GM18508 (cell line): Measurements from ENCODE around the gene ANTKMT.
"Not testable (repeated sequence)": the region's sequence is repeated elsewhere in the genome, so short reads cannot be mapped to it uniquely, and the experiment has no call there.

Experiments
- ATAC-seq: cut with Tn5 transposase; IDR thresholded peaks from one replicate; pipeline ENCODE4 v1.9.1; 2021; ENCODE audit warnings: moderate number of reproducible peaks; ENCODE audit not compliant: insufficient read depth, unreplicated experiment

Gene ANTKMT

DNA sequence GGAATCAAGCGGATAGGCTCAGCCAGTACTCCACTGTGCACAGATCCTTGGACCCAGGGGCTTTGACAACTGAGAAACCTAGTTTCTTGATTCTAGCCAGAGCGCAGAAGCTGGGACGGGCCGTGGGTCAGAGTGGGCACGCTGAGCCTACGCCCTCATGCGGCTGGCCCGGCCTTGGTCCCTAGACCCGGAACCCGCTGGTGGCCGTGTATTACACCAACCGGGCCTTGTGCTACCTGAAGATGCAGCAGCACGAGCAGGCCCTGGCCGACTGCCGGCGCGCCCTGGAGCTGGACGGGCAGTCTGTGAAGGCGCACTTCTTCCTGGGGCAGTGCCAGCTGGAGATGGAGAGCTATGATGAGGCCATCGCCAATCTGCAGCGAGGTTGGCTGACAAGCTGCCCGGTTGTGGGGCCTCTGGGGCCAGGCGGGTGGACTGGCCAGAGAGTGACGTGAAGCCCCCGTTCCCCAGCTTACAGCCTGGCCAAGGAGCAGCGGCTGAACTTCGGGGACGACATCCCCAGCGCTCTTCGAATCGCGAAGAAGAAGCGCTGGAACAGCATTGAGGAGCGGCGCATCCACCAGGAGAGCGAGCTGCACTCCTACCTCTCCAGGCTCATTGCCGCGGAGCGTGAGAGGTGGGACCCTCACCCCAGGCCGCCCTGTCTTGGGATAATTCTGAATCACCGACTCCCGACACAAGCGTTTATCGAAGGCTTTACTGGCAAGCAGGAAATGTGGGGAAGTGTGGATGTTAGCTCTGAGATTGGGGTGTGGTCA is 39.8 kb upstream of the ANTKMT start:
- ATAC-seq: no peak

GRCh38 chr16:681746-682427 is 39.1 kb upstream of the ANTKMT start:
- no peak for ATAC-seq

- no peak for ATAC-seq
Observed at GRCh38 chr16:682493-683395, 38.2 kb upstream of the ANTKMT start.

- no peak for ATAC-seq
Observed at GRCh38 chr16:683396-684070, 37.4 kb upstream of the ANTKMT start.

DNA sequence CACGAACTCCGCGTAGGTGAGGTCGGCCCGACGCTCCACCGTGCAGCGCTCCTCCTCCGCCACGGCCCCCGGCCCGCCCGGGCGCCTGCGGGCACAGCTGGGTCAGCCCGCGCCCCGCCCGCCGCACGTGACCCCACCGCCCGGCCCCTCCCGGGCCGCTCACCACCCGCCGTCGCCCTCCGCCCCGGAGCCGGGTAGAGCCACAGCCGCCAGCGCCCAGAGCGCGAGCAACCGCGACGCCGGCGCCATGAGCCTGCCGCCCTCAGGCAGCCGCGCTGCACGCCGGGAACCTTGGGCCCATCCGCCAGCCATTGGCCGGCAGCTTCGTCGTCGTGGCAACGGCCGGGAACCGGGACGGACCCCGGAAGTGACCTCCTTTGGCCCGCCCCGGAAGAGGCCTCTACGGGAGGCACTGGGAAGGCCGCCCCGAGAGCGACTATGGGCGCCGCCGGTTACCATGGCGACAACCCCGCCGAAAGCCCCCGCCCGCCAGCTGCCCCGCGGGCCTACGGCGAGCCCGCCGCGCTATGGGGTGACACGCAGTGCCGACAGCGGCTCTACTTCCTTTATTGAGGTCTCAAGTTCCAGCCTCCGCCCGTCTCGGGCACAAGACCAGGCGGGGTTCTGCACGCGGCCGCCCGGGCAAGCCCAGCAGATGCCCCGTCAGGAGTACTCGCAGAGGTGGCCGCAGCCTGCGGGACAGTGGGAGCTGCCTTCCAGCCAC is 36.7 kb upstream of the ANTKMT start, which contains the start of gene JMJD8:
Gene JMJD8, minus strand, starts transcription at position 264 of the 724 bp plus-strand sequence. Its CDS starts 15 bp downstream, at position 249.
- ATAC-seq: peak; percentile 52

DNA sequence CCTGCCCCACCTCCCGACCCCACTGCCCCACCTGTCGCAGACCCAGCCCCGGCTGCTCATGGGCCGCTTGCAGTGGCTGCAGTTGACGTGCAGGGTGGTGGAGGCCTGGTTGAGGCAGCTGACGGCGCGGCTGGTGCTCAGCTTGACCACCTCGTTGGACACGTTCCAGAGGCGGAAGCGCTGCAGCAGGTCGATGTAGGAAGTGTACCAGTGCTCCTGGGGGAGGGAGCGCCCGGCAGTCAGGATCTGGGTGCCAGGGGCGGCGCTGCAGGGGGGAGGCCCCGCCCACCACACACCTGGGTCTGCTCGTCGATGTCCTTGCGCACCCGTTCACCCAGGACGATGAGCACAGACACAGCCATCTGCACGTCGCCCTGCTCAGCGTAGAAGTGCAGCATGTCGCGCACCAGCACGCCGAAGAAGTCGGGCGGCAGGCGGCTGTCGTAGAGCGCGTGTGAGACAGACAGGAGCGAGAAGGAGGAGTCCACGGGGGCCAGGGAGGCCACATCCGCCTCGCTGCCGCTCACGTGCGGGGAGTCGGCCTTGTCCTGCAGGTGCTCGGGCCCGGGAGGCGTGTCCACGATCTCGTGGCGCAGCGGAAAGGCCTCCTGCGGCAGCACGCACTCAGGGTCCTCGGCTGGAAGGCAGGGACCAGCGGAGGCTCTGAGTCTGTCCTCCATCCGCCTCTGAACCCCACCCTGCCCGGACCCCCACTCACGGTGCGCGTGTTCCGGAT is 35.8 kb upstream of the ANTKMT start:
- ATAC-seq: no peak

- no peak for ATAC-seq
Observed at GRCh38 chr16:685967-686366, 35.0 kb upstream of the ANTKMT start.

- no peak for ATAC-seq
Observed at GRCh38 chr16:686459-687260, 34.3 kb upstream of the ANTKMT start.

- ATAC-seq: no peak
Observed at GRCh38 chr16:687499-687898, 33.4 kb upstream of the ANTKMT start.

GRCh38 chr16:689175-689897 is 31.6 kb upstream of the ANTKMT start:
- no peak for ATAC-seq

DNA sequence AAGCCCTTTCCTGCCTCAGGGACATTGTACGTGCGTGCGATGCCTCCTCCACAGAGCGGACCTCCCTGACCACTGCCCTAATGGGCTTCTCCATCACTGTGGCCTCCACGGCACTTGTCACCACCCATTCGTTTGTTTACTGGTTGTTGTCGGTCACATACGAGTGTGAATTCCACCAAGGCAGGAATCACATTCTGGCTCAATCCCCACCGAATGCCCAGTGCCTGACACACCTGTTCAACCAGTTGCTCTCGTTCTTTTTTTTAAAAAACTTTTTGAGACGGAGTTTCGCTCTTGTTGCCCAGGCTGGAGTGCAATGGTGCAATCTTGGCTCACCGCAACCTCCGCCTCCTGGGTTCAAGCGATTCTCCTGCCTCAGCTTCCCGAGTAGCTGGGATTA is 29.7 kb upstream of the ANTKMT start:
- not testable (repeated sequence) for ATAC-seq

DNA sequence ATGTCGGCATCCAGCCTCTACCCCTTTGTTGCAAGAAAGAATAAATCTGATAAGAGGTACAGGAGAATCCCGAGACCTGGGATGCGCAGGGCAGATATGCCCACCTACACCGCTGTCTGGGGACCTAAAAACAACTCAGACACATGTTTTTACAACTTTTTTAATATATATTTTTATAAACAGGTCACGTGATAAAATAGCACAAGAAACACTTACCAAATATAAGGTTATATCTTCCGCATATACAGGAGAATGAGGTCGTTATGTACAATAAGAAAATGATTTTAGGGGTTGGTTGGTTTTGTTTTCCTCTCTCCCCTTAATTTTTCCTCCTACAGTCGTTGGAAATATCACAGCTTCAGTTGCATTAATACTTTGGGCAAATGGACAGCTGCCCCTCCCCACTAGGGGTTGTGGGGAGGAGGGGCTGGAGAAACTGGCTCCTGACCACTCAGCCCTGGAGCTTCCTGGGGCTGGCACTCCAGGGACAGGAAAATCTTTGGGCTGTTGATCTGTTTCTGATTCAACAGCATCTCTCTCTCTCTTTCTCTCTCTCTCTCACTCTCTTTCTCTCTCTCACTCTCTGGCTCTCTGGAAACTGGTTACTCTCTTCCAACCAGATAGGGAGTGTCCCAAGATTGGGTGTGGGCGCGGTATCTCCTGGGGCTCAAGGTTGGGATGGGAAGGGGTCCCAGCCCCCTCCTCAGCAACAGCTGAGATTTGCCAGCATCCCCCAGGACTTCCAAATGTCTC is 28.4 kb upstream of the ANTKMT start:
- no peak for ATAC-seq

DNA sequence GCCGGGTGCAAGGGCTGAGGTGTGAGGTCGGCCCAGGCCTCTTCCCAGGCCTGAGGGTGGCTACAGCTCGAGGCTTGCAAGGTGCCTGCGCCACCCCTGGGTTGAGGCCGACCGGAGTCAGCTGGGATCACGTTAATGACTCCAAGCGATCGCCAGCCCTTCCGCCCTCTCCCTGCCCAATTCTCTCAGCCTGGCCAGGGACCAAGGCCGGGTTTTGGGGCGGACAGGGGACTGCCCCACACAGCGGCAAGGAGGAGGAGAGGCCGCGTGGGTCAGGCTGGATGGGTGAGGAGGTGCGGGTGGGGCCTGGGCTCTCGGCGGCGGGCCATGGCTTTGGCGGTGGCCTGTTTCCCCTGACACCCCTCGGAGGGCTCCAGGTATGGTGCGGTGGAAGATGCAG is 27.6 kb upstream of the ANTKMT start:
- ATAC-seq: no peak

GRCh38 chr16:693766-694165 is 27.2 kb upstream of the ANTKMT start:
- no peak for ATAC-seq

- ATAC-seq: no peak
Observed at GRCh38 chr16:694187-694862, 26.6 kb upstream of the ANTKMT start.

GRCh38 chr16:694863-695354 is 26.0 kb upstream of the ANTKMT start:
- no peak for ATAC-seq
